Measurements from ENCODE around the gene IL17REL. TPM values are rescaled to one million over a fixed set of nuclear protein-coding genes. Genes with fewer than 3 reads are reported as not detected.
A peak's percentile ranks its signal among the peaks of the same experiment; 100 is the strongest.

IL17REL gene
- total and polyA plus RNA-seq, 2 of the 13 experiments (the other 11 are each of a cell fraction or from before 2014, with no cell fraction given): not detected

DNA sequence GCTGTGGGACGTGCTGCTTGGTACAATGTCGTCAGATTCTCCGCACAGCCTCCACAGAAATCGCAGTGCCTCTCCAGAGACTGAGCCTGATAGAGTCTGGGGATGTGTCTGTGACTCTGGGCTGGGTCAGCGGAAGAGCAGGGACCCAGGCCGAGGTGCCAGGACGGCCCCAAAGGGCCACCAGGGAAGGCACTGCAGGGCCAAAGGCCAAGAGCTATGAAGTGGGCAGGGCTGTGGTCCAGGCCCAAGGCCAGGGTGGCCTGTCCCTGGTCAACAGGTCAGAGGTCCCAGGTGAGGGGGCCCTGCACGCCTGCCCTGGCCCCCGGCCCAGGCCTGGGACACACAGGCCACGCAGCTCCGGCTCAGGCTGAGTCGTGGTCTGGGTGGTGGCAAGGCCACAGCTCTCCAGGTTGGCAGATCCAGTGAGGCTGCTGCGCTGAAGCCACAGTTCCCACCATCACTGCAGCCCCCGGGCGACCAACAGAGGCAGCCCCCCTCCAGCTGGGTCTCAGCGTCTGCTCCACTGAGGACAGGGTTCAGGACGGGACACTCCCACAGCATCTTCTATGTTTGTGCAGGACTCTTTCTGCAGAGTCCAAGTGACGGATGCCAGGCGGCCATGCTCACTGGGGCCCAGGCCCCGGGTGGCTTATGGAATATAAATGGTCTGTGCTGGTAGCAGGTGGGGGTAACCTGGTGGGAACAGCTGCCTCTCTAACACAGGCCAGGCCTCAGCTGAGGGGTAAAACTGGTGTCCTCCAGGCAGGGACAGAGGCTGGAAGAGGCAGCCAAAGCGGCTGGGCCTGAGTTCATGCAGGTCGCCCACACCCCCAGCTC lies 56.8 kb downstream of the IL17REL start (continued):
- TF ChIP-seq ZBTB40 (IDR thresholded peaks at IDR 0.05) (no peak), ZBTB40 (CRISPR knock-in tag; IDR thresholded peaks at IDR 0.05) (peak; percentile 58; the same call in 1 of the 2 replicates), HNRNPH1 (optimal IDR thresholded peaks at IDR 0.05; ENCODE audit: low read depth, low read length) (no peak), FOXC1 (CRISPR knock-in tag; IDR thresholded peaks at IDR 0.05; ENCODE audit: borderline replicate concordance) (no peak; the same call in 1 of the 2 replicates), ZNF326 (CRISPR knock-in tag; IDR thresholded peaks at IDR 0.05; ENCODE audit: borderline replicate concordance) (no peak), HOXA3 (CRISPR knock-in tag; IDR thresholded peaks at IDR 0.05) (0 out of 2 replicates have a peak, but pooled peaks have one; percentile 27), HNRNPL (IDR thresholded peaks at IDR 0.05; ENCODE audit: low read depth, low read length) (peak; percentile 84; the same call in 1 of the 2 replicates), CCAR2 (optimal IDR thresholded peaks at IDR 0.05; ENCODE audit: low read depth, low read length) (no peak), SIN3A (IDR thresholded peaks at IDR 0.05; ENCODE audit: borderline replicate concordance, low read depth, low read length) (no peak), ZFP36L2 (CRISPR knock-in tag; IDR thresholded peaks at IDR 0.05) (no peak), ZNF296 (CRISPR knock-in tag; conservative IDR thresholded peaks at IDR 0.05) (peak; percentile 90; the same call in 1 of the 2 replicates), ETV5 (CRISPR knock-in tag; IDR thresholded peaks at IDR 0.05; ENCODE audit: borderline replicate concordance) (peak; percentile 28; the same call in 1 of the 2 replicates), BATF2 (CRISPR knock-in tag; IDR thresholded peaks at IDR 0.05) (no peak), KAT2B (IDR thresholded peaks at IDR 0.05; ENCODE audit: borderline replicate concordance, low read depth, low read length) (no peak)
- TF ChIP-seq, protein P1, sequence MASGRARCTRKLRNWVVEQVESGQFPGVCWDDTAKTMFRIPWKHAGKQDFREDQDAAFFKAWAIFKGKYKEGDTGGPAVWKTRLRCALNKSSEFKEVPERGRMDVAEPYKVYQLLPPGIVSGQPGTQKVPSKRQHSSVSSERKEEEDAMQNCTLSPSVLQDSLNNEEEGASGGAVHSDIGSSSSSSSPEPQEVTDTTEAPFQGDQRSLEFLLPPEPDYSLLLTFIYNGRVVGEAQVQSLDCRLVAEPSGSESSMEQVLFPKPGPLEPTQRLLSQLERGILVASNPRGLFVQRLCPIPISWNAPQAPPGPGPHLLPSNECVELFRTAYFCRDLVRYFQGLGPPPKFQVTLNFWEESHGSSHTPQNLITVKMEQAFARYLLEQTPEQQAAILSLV (CRISPR knock-in tag; IDR thresholded peaks at IDR 0.05; ENCODE audit: borderline replicate concordance): no peak
- TF ChIP-seq, protein P2, sequence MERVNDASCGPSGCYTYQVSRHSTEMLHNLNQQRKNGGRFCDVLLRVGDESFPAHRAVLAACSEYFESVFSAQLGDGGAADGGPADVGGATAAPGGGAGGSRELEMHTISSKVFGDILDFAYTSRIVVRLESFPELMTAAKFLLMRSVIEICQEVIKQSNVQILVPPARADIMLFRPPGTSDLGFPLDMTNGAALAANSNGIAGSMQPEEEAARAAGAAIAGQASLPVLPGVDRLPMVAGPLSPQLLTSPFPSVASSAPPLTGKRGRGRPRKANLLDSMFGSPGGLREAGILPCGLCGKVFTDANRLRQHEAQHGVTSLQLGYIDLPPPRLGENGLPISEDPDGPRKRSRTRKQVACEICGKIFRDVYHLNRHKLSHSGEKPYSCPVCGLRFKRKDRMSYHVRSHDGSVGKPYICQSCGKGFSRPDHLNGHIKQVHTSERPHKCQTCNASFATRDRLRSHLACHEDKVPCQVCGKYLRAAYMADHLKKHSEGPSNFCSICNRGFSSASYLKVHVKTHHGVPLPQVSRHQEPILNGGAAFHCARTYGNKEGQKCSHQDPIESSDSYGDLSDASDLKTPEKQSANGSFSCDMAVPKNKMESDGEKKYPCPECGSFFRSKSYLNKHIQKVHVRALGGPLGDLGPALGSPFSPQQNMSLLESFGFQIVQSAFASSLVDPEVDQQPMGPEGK (CRISPR knock-in tag; IDR thresholded peaks at IDR 0.05): peak; percentile 96

All from HepG2 (cell line).